Erythroblast (primary cell): ENCODE measurements around the gene SCAI.

Source experiments
- GATA1 ChIP-seq: IDR thresholded peaks from 2 replicates; pipeline ENCODE4 v1.6.1; 2011; ENCODE audit warnings: low read depth, mild to moderate bottlenecking, control low read depth, low read length, moderate library complexity
- POLR2A ChIP-seq: IDR thresholded peaks from 2 replicates; pipeline ENCODE4 v1.6.1; 2011; ENCODE audit warnings: mild to moderate bottlenecking, low read length

- TF ChIP-seq POLR2A (no peak), GATA1 (no peak)
These were observed 47.1 kb upstream of the SCAI start for GRCh38 chr9:125190361-125190801.
